ACC112 (cell line): ENCODE results near the gene NLGN1.
A peak's percentile ranks its signal among the peaks of the same experiment; 100 is the strongest.

Experiments
- H2AFZ ChIP-seq: fragments of 200-600 bp; sonication (generic); one replicate; pipeline ENCODE4 v1.6.0; 2017; ENCODE audit warnings: antibody characterized with exemption, low read length; ENCODE audit not compliant: unreplicated experiment
- H3K27ac ChIP-seq: fragments of 200-600 bp; sonication (generic); 2 replicates; pipeline ENCODE4 v1.5.1; 2014; ENCODE audit warnings: low read depth, mild to moderate bottlenecking, antibody characterized with exemption, low read length, moderate library complexity
- H3K27me3 ChIP-seq: fragments of 200-600 bp; sonication (generic); 2 replicates; pipeline ENCODE4 v1.6.1; 2014; ENCODE audit warnings: mild to moderate bottlenecking, antibody characterized with exemption, low read length, moderate library complexity, mixed read lengths; ENCODE audit not compliant: insufficient read depth
- H3K36me3 ChIP-seq: fragments of 200-600 bp; sonication (generic); 2 replicates; pipeline ENCODE4 v1.6.1; 2016; ENCODE audit warnings: mild to moderate bottlenecking, antibody characterized with exemption, low read length, moderate library complexity, mixed read lengths; ENCODE audit not compliant: insufficient read depth
- H3K4me1 ChIP-seq: fragments of 200-600 bp; sonication (generic); one replicate; pipeline ENCODE4 v1.6.1; 2016; ENCODE audit warnings: low read length, mixed read lengths; ENCODE audit not compliant: insufficient read depth, unreplicated experiment, control insufficient read depth
- H3K4me3 ChIP-seq: fragments of 200-600 bp; sonication (generic); 2 replicates; pipeline ENCODE4 v1.5.1; 2014; ENCODE audit warnings: mild to moderate bottlenecking, low read depth, low read length
- H3K79me2 ChIP-seq: fragments of 200-600 bp; sonication (generic); one replicate; pipeline ENCODE4 v1.6.0; 2016; ENCODE audit warnings: low read length; ENCODE audit not compliant: control insufficient read depth, unreplicated experiment, insufficient read depth

NLGN1 gene

DNA sequence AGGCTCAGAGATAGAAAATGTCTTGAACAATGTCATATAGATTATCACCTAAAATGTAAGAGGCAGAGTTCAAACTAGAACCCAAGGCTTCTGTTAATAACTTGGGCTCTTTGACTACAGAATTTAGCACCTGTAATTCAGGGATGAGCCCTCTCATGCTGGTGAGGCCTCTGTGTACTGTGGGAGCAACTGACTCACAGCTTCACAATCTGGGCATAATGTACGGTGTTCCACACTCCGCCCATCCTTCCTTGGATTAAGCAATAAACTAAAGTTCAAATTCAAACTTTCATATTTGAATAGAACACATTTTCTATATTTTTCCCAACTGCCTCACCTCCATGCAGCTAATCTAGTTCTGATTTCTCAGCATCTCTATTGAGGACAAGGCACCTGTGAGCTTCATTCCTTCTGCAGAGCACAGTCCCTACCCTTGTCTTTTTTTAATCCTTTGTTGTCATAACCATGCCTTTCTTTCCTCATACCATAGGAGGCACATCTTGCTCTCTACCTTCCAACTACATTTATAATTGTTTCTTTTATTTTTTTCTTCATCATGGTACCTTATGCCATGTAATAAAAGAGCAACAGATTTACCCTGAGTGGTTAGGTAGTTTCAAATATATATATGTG is 392.1 kb downstream of the NLGN1 start:
- Histone ChIP-seq H3K4me3 (no peak overlapping the region), H3K27ac (no peak overlapping the region), H3K27me3 (no peaks in the 10 kb centered on the region), H3K79me2 (no peaks in the 10 kb centered on the region), H2AFZ (peak overlapping the region; percentile 20), H3K4me1 (peaks cover 9% of the 10 kb centered on the region), H3K36me3 (no peaks in the 10 kb centered on the region)

DNA sequence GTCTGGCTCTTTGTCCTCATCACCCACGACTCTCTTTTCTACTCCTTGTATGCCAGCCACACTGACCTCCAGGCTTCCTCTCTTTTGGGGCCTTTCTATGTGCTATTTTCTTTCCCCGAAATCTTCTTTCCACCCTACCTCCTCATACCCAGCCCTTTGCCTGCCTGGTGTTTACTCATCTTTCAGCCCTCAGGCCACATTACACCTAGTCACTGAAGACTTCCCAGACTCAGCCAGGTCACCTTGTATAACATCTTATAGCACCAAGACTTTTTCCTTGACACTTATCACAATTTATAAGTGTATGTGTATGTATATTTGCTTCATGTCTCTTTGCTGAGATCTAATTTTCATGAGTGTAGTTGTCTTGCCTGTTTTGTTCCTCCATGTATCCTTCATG is 396.4 kb downstream of the NLGN1 start:
- no peak overlapping the region for H3K27ac ChIP-seq
- H3K27me3 ChIP-seq: no peaks in the 10 kb centered on the region

DNA sequence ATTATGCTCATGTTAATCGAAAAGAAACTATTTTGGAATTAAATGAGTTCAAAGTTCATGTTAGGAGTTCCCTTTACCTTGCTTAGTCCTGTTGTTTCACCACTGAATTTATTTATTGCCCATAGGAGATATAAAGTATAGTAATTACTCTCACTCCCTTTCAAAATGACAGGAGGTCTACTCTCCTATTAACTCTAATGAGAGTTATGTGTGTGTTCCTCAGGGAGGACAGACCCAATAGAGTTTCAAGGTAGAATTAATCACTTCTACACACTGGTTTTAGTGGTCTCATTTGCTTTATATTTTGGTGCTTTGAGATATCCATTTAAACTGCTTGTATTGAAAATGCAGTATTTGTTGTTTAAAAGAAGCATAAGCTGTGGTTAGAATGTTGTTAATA is 398.9 kb downstream of the NLGN1 start:
- no peaks in the 10 kb centered on the region for H3K27me3 ChIP-seq
- H3K27ac ChIP-seq: no peak overlapping the region
- no peaks in the 10 kb centered on the region for H3K79me2 ChIP-seq
- H3K36me3 ChIP-seq: no peaks in the 10 kb centered on the region
- no peaks in the 10 kb centered on the region for H3K4me1 ChIP-seq
- no peak overlapping the region for H2AFZ ChIP-seq
- no peak overlapping the region for H3K4me3 ChIP-seq

More for the DNA sequence above, 396.4 kb downstream of the NLGN1 start:
- Histone ChIP-seq H3K4me3 (no peak overlapping the region), H2AFZ (no peak overlapping the region), H3K4me1 (peaks cover 9% of the 10 kb centered on the region), H3K36me3 (no peaks in the 10 kb centered on the region), H3K79me2 (no peaks in the 10 kb centered on the region)

DNA sequence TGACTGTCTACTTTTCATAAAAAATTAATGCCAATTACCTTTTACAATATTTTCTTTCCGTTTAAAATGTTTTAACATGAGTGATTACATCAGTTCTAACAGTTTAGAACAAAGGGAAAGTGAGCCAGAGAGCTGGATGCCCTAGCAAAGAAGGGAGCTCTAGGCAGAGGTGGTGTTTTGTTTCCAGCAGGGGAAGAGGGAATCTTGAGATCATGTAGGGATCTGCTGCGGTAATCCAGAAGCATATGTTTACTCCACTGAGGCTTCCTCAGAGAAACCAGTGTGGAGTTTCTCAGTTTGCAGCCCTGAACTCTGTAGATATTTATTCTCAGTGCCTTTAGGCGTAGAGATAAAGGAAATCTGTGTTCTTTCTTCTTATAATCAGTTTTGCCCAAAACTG is 399.3 kb downstream of the NLGN1 start:
- Histone ChIP-seq H2AFZ (no peak overlapping the region), H3K36me3 (no peaks in the 10 kb centered on the region), H3K27ac (no peak overlapping the region), H3K79me2 (no peaks in the 10 kb centered on the region), H3K4me3 (no peak overlapping the region), H3K4me1 (no peaks in the 10 kb centered on the region), H3K27me3 (no peaks in the 10 kb centered on the region)

DNA sequence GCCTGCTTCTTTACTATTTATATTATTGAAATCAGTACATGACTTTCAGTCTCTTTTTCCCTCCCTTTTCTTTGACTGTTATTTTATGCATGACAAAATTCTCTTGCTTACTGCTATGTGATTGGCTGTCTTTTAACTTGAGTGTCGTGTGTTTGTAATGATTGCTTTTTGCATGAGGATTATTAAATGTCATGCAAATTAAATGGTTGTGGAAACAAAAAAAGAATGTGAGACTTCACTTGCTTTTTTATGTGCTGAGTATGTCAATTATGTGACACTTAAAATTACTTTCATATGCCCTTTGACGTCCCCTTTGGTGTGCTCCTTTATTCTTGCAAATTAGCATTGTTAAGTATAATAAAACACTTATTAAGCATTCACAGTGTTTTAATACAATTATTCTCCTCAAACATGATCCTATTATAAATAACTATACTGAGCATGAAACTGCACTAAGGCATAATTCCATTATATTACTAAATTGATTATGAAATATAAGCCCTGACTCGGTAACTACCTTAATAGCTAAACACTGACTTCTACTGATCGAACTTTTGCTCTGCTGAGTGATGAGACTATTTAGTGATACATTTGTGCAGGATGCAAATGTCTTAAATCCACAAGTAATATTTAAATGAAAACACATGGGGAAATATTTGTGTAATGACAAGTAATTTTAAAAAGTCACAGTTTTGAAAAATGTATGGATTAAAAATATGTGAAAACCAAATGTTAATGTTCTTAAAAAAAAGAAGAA is 401.7 kb downstream of the NLGN1 start:
- H3K79me2 ChIP-seq: no peaks in the 10 kb centered on the region
- no peaks in the 10 kb centered on the region for H3K27me3 ChIP-seq
- H2AFZ ChIP-seq: no peak overlapping the region
- H3K27ac ChIP-seq: no peak overlapping the region
- H3K36me3 ChIP-seq: no peaks in the 10 kb centered on the region
- no peaks in the 10 kb centered on the region for H3K4me1 ChIP-seq
- no peak overlapping the region for H3K4me3 ChIP-seq

DNA sequence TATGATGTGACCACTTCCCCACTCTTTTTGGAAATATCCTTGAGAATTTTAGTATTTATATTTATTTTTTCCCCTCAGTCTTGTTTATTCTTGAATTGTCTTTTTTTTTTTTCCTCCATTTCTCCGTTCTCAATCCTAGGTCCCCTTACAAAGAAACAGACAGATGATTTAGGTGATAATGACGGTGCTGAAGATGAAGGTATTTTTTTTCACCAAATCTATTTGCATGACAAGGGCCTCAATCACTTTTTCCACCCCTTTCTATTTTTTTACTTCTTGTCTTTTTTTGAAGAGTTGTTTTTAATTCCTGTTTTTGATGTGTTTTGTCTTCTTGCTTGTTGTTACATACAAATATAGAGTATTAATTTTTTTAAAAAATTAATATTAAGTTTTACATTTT is 402.6 kb downstream of the NLGN1 start:
- H3K27ac ChIP-seq: no peak overlapping the region
- H3K36me3 ChIP-seq: no peaks in the 10 kb centered on the region
- H3K4me1 ChIP-seq: no peaks in the 10 kb centered on the region
- no peaks in the 10 kb centered on the region for H3K79me2 ChIP-seq
- no peak overlapping the region for H3K4me3 ChIP-seq
- H3K27me3 ChIP-seq: no peaks in the 10 kb centered on the region
- H2AFZ ChIP-seq: no peak overlapping the region

DNA sequence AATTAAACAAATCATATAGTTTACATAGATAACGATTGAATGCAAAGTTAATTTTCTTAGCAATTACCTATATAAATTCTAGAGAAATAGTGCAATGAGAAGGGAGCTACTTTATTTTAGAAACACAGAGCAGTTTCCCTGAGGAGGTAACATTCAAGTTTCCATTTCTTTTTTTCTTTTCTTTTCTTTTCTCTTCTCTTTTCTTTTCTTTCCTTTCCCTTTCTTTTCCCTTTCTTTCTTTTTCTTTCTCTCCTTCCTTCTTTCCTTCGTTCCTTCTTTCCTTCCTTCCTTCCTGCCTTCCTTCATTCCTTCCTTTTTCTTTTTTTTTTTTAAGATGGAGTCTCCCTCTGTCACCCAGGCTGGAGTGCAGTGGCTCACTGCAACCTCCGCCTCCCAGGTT is 417.3 kb downstream of the NLGN1 start:
- Histone ChIP-seq H2AFZ (no peak overlapping the region), H3K79me2 (no peaks in the 10 kb centered on the region), H3K4me1 (no peaks in the 10 kb centered on the region), H3K27ac (no peak overlapping the region), H3K27me3 (no peaks in the 10 kb centered on the region), H3K36me3 (no peaks in the 10 kb centered on the region), H3K4me3 (no peak overlapping the region)

DNA sequence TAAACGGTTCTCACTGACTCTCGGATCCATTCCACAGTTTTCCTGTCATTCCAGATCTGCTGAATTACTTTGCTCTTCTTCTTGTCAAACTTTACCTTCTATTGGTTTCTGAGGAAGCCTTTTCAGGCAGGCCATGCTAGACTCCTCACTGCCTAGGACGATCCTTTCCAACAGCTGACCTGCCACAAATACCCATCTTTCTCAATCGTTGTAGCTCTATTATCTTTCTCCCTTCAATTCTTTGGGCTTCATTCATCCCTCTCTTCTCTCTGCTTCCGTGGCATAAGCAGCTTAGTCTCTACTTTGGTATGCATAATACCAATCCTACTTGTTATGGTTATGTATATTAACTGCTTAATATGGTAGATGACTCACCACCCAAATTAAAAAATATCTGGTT is 421.8 kb downstream of the NLGN1 start:
- Histone ChIP-seq H2AFZ (no peak overlapping the region), H3K4me3 (no peak overlapping the region), H3K79me2 (no peaks in the 10 kb centered on the region), H3K36me3 (no peaks in the 10 kb centered on the region), H3K27ac (no peak overlapping the region), H3K4me1 (no peaks in the 10 kb centered on the region), H3K27me3 (no peaks in the 10 kb centered on the region)

DNA sequence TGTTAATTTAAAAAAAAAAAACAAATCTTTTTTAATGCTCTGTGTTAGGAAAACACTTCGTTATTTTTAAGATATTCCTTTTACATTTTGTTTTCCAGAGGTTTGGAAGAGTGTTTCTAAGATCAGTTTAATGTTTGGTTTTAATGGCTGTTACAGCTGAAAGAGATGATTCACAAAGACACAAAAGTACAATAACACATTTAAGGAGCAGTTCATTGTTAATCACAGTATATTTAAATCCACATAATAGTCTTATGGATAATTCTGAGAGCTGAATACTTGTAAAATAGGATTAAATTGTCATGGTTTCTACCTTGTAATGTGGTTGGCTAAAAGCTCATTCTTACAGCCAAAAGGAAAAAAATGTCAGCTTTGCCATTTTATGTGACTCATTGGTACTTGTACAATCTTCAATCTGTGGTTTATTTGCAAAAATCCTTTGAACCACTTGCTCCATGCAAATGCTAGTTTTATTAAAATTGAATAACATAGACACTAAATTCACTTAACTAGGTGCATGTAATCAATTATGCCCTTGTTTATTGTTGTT is 426.4 kb downstream of the NLGN1 start:
- H3K79me2 ChIP-seq: no peaks in the 10 kb centered on the region
- H2AFZ ChIP-seq: no peak overlapping the region
- no peak overlapping the region for H3K4me3 ChIP-seq
- H3K4me1 ChIP-seq: peaks cover 9% of the 10 kb centered on the region
- no peaks in the 10 kb centered on the region for H3K27me3 ChIP-seq
- H3K27ac ChIP-seq: no peak overlapping the region
- H3K36me3 ChIP-seq: no peaks in the 10 kb centered on the region

DNA sequence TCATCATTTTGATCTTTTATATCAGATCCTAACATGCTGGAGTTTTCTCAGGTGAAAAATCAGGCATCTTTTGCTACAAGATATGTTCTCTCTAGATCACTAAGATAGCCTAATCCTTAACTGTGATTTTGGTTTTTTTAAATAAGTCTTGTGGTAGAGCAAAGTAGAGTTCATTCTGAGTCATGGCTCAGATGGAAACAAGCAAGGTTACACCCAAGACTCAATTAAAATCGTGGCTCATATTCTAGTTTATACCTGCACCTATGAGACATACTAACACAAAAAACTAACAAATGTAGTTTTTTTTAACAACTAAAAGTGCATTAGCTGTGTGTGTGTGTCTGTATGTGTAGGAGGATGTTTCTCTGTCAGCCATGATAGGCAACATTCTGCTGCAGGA is 428.2 kb downstream of the NLGN1 start:
- Histone ChIP-seq H2AFZ (no peak overlapping the region), H3K4me1 (peaks cover 9% of the 10 kb centered on the region), H3K36me3 (no peaks in the 10 kb centered on the region), H3K4me3 (no peak overlapping the region), H3K27me3 (no peaks in the 10 kb centered on the region), H3K79me2 (no peaks in the 10 kb centered on the region), H3K27ac (no peak overlapping the region)

DNA sequence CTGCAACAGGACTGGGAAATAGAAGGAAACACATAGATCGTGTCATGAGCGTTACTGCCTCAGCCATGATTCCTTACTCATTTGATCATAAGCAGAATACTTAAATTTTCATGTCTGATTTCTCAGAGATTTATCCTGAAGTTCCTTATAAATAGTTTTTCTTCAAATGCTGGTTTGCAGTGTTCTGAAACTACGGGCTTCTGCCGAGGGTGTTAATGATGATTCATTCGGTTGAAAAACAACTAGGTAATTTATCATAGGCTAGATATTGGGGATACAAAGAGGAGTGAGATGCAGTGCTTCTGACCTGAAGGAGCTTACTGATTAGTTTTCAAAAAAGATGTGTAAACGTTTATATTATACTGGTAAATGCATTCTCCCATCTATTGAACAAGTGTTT is 428.9 kb downstream of the NLGN1 start:
- Histone ChIP-seq H3K4me3 (no peak overlapping the region), H3K27me3 (no peaks in the 10 kb centered on the region), H3K27ac (no peak overlapping the region), H3K4me1 (peaks cover 9% of the 10 kb centered on the region), H2AFZ (peak overlapping the region; percentile 38), H3K36me3 (no peaks in the 10 kb centered on the region), H3K79me2 (no peaks in the 10 kb centered on the region)
